ENCODE results near the gene CACNA1C. TPM values are rescaled to one million over a fixed set of nuclear protein-coding genes. Genes with fewer than 3 reads are reported as not detected.

CACNA1C gene
- total RNA-seq, 4 donors from 2014 or later: 44.1 to 104 (median 49.4) TPM

DNA sequence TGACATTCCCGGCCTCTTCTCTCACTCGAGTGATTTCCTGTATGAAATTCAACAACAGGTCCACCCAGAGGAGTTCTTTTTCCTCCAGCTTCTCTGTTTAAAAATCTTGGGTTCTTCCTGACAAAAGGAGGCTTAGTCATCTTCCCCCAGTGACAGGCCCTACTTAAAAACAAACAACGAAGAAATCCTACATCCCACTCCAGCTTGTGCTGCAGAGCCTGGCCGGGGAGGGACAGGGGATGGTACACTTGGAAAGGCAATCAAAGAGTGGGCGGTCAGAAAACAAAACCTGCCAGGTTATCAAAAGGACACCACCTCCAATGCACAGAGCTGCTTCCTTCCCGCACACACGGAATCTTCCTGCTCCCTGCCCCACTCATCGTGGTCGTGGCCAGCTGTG lies 101.3 kb downstream of the CACNA1C start:
- no peak for DNase-seq (ENCODE audit: extremely low spot score)

DNA sequence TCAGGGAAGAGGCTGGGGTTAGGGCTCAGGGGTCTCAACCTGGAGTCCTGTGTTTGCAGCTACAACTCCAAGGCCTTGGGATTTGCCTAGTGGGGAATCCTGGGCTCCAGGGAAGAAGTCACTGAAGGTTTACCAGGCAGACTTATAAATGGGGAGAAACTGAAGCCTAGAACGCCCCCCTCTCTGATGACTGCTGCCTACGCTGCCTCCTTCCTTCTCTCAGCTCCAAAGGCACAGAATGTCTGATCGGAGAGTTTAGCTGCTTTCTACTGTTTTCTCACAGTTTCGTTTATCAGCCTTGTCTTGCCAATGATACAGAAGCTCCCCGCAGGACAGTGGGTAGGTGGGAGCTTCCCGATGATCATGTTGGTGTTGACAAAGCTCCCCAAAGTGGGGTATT lies 101.7 kb downstream of the CACNA1C start:
- Histone ChIP-seq H3K36me3 (no peaks in the 10 kb centered on the region), H3K27ac (replicated peaks in 1 of 4) (peak overlapping the region; percentile 53 to 74 (median 72)), H3K27me3 (no peaks in the 10 kb centered on the region), H3K4me1 (peaks cover 56 to 79% (median 62%) of the 10 kb centered on the region in 4 donors), H3K9me3 (no peaks in the 10 kb centered on the region), H3K4me3 (no peak overlapping the region)
- TF ChIP-seq EP300 (IDR thresholded peaks at IDR 0.05) (no peak), POLR2A (IDR thresholded peaks at IDR 0.05; ENCODE audit: low read depth) (no peak), POLR2AphosphoS5 (IDR thresholded peaks at IDR 0.05) (no peak)
- TF ChIP-seq, protein P1, sequence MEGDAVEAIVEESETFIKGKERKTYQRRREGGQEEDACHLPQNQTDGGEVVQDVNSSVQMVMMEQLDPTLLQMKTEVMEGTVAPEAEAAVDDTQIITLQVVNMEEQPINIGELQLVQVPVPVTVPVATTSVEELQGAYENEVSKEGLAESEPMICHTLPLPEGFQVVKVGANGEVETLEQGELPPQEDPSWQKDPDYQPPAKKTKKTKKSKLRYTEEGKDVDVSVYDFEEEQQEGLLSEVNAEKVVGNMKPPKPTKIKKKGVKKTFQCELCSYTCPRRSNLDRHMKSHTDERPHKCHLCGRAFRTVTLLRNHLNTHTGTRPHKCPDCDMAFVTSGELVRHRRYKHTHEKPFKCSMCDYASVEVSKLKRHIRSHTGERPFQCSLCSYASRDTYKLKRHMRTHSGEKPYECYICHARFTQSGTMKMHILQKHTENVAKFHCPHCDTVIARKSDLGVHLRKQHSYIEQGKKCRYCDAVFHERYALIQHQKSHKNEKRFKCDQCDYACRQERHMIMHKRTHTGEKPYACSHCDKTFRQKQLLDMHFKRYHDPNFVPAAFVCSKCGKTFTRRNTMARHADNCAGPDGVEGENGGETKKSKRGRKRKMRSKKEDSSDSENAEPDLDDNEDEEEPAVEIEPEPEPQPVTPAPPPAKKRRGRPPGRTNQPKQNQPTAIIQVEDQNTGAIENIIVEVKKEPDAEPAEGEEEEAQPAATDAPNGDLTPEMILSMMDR (IDR thresholded peaks at IDR 0.05): no peak
- DNase-seq (ENCODE audit: extremely low spot score): no peak
- intact Hi-C loops (cut with DNase I): no loop called here
- WGBS: 84% methylated on average over 6 of the region's 6 CpGs

More for the DNA sequence above, 101.3 kb downstream of the CACNA1C start:
- Histone ChIP-seq H3K4me1 (peaks cover 52 to 79% (median 64%) of the 10 kb centered on the region in 4 donors), H3K27me3 (no peaks in the 10 kb centered on the region), H3K36me3 (no peaks in the 10 kb centered on the region), H3K9me3 (no peaks in the 10 kb centered on the region), H3K4me3 (no peak overlapping the region), H3K27ac (replicated peaks in 1 of 4) (peak overlapping the region; percentile 53 to 74 (median 72))
- WGBS: 28% methylated on average over 9 of the region's 9 CpGs
- TF ChIP-seq EP300 (IDR thresholded peaks at IDR 0.05) (no peak), POLR2AphosphoS5 (IDR thresholded peaks at IDR 0.05) (no peak), POLR2A (IDR thresholded peaks at IDR 0.05; ENCODE audit: low read depth) (no peak)
- TF ChIP-seq, protein P1 (IDR thresholded peaks at IDR 0.05): no peak
- intact Hi-C loops (cut with DNase I): no loop called here

DNA sequence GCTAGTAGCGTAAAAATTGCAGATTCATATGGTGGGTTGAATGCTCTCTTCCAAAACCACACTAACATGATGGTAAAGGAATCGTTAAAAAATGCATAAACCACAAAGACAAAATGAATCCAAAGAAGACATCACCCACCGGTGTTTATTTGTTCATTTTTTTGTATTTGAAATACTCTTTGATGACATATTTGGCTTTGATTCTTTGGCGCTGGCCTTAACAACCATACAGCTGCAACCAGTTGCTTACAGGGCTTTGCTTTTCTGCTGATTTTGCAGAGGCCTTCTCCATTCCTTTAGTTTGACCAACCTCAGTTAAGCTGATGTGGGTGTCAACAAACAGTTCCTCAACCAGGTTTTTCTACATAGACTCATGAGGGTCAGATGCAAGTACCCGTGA lies 103.5 kb downstream of the CACNA1C start:
- H3K27ac ChIP-seq (replicated peaks in 1 of 4): peak overlapping the region in 1 of 4 donors; percentile 7
- no peaks in the 10 kb centered on the region for H3K27me3 ChIP-seq
- no peak overlapping the region for H3K4me3 ChIP-seq
- intact Hi-C loops (cut with DNase I): no loop called here
- 76% methylated on average over 5 of the region's 5 CpGs for WGBS
- H3K4me1 ChIP-seq: peaks cover 54 to 79% (median 61%) of the 10 kb centered on the region in 4 donors
- TF ChIP-seq POLR2A (IDR thresholded peaks at IDR 0.05; ENCODE audit: low read depth): no peak
- TF ChIP-seq EP300 (IDR thresholded peaks at IDR 0.05): no peak
- TF ChIP-seq, protein P1 (IDR thresholded peaks at IDR 0.05): no peak
- TF ChIP-seq POLR2AphosphoS5 (IDR thresholded peaks at IDR 0.05): no peak
- no peaks in the 10 kb centered on the region for H3K9me3 ChIP-seq
- DNase-seq (ENCODE audit: extremely low spot score): no peak
- H3K36me3 ChIP-seq: no peaks in the 10 kb centered on the region

DNA sequence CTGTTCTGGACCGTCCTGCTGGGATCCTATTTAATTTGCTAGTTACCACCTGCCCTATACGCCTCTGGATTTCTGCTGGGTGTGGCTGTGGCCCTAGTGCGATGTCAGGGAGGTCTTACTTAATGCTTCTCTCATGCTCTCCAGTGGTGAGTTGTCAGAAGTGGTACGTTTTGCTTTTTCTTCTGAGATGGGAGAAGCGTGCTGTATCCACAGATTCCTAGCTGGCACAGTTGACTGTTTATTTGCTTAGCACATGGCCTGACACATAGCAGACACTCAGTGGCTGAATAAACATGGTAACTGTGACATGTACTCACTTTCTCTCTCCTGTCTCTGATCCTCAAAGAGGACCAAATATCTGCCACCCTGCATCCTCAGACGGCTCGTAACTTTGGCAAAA lies 107.3 kb downstream of the CACNA1C start:
- no peaks in the 10 kb centered on the region for H3K27me3 ChIP-seq
- H3K36me3 ChIP-seq: no peaks in the 10 kb centered on the region
- TF ChIP-seq EP300 (IDR thresholded peaks at IDR 0.05) (no peak), POLR2A (IDR thresholded peaks at IDR 0.05; ENCODE audit: low read depth) (no peak)
- H3K9me3 ChIP-seq: no peaks in the 10 kb centered on the region
- peaks cover 55 to 79% (median 68%) of the 10 kb centered on the region in 4 donors for H3K4me1 ChIP-seq
- no peak overlapping the region for H3K4me3 ChIP-seq
- H3K27ac ChIP-seq (replicated peaks in 1 of 4): peak overlapping the region; percentile 79 to 86 (median 84)
- intact Hi-C loops (cut with DNase I): loop anchor here (5.0 kb wide), 2 partner anchors 103 to 107 kb away; no protein-coding TSS in a partner anchor
- WGBS: 72% methylated on average over 7 of the region's 7 CpGs
- no peak for DNase-seq (ENCODE audit: extremely low spot score)

DNA sequence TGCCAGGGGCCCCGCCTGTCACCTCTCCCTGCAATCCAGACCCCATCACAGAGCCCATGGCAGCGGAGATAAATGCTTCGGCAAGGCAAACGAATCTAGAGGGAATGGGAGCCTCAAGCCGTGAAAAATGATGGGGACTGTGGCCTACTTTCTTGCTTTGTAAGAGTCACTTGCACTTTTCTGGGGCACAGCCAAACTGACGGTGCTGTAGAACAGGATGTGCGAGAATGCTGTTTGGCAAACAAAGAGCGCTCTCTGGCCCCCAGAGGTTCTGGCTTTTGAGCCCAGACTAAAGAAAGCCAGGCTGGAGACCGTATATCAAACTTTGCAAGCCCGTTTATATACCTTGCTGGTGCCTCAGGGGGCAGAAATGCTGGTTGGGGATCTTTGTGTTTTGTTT lies 108.7 kb downstream of the CACNA1C start:
- Histone ChIP-seq H3K36me3 (no peaks in the 10 kb centered on the region), H3K27ac (replicated peaks in 1 of 4) (peak overlapping the region; percentile 79 to 86 (median 84)), H3K27me3 (no peaks in the 10 kb centered on the region), H3K9me3 (peaks cover 0 to 6% (median 0%) of the 10 kb centered on the region in 4 donors), H3K4me1 (peaks cover 46 to 78% (median 67%) of the 10 kb centered on the region in 4 donors), H3K4me3 (no peak overlapping the region)
- DNase-seq (ENCODE audit: extremely low spot score): no peak
- peak; percentile 58 to 61 for TF ChIP-seq POLR2AphosphoS5 (IDR thresholded peaks at IDR 0.05)
- TF ChIP-seq, protein P1 (IDR thresholded peaks at IDR 0.05): no peak
- TF ChIP-seq EP300 (IDR thresholded peaks at IDR 0.05): no peak
- intact Hi-C loops (cut with DNase I): loop anchor here (5.0 kb wide), 2 partner anchors 104 to 106 kb away; no protein-coding TSS in a partner anchor
- WGBS: 25% methylated on average over 10 of the region's 10 CpGs
